Stimulated activated CD4-positive, alpha-beta T cell treated with anti-CD3 and anti-CD28 coated beads, TNF-alpha, amount 100 ng/mL, for 4 hours (primary cell): ENCODE results near the gene MYO3B.
"Not testable (repeated sequence)": the region's sequence is repeated elsewhere in the genome, so short reads cannot be mapped to it uniquely, and the experiment has no call there.

Experiments used
- DNase-seq, 3 experiments: peaks; one replicate each; pipeline ENCODE4 v3.0.0-alpha.2; 2020; ENCODE audit warnings: low read depth in 3 of 3

Gene MYO3B

GRCh38 chr2:170472498-170472897 lies 294.6 kb downstream of the MYO3B start:
- not testable (repeated sequence) for DNase-seq

DNA sequence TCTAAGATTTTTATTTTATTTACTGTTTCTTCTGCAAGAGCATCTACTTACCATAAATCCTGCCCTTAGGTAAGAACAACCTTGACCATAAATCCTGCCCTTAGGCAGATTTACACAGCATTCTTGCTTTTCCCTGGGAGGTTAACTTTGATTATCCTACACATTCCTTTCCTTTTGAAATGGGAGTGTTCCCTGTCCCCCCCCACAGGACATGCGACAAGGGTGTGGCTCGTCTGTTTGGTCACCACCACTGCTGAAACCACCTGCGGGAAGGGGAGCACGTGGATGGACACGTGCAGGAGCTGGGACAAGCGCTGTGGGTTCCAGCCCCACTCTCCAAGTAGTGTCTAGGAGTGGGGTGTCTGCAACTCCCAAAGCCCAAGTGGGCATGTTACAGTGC lies 297.9 kb downstream of the MYO3B start:
- DNase-seq, result no peak

DNA sequence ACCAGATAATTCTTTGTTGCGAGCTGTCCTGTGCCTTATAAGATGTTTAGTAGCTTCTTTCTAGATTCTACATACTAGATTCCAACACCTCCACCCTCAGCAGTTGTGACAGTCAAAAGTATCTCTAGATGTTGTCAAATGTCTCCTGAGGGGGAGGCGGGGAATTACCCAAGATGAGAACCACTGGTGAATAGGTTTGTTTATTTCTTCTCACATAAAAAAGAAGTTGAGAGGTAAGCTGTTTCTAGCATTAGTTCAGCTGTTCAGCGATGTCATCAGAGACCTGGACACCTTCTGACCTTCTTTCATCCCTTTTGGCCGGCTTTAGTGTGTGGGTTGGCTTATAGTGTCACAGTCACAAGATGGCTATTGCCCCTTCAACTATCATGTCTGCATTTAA lies 299.7 kb downstream of the MYO3B start:
- no peak for DNase-seq

DNA sequence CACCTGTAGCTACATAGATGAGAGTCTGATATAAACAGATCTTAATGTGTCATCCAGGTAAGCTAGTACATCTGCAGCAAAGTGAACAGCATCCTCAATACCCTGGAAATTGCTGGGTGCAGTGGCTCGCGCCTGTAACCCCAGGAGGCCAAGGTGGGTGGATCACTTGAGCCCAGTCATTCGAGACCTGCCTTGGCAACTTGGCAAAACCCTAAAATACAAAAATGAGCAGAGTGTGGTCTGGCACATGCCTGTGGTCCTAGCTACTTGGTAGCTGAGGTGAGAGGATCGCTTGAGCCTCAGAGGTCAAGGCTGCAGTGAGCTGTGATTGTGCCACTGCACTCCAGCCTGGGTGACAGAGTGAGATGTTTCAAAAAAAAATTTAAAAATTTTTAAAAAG lies 303.3 kb downstream of the MYO3B start:
- DNase-seq, result no peak

DNA sequence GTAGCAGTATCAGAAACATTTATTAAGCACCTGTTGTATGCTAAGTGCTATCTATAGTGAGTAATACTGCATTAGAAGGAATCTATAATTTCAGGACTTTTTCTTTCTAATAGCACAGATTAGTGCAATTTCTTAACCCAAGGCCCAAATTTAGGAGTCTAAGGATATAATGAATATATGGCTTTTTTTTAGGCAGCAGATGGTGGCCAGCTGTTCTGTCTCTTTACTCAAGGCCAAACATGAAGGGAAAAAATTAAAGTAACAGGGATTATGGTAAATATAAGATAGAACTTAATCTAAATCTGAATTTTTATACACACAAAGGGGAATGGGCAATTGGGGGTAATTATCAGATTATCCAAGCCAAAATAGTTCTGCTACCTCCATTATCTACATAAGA lies 306.6 kb downstream of the MYO3B start:
- no peak for DNase-seq

DNA sequence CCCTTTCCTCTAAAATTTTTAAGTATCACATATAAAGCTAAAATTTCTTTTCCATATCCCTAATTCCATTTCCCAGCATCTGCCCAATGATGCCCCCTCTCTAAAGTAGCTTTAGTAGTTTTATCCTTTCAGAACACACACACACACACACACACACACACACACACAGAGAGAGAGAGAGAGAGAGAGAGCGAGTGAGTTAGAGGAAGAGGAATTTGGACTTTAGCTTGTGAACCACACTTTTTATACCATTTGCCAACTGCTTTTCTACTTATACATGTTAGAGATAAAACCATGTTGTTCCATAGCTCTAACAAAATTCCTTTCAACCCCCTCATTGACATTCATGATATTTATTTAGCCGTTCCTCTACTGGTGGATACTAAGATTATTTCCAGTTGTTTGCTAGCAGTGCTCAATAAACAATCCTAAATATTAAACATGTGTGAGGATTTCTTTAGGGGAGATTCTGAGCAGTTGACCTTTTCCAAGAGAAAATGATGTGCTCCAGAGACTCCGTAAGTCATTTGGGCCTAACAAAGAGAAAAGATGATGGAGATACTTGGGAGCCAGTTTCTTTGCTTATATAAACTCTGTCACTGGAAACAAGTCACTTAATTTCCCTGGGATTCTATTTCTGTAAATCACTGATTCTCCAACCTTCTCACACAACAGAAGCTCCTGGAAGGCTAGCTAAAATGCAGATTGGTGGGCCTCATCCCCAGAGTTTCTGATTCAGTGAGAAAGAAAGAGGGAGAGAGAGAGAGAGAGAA lies 307.5 kb downstream of the MYO3B start:
- DNase-seq, result no peak

- DNase-seq, result no peak
Measured at GRCh38 chr2:170486730-170487129, 308.8 kb downstream of the MYO3B start.

DNA sequence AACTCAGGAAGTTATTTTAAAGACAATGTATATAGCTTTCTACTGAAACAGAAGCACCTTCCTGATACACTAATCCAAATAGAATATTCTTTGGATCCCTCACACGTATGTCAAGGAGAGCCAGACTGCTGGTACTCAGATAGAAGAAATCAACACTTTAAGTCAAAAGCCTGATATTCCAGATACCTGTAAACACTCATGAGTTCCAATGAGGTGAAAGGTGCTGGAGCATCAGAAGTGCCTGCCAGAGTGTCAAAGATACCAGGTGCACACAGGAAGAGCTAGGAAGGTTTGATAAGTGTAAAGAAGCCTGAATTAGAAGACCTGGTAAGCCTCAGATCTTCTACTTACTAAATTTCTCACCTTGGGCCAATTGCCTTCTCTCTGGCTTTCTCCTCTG lies 310.9 kb downstream of the MYO3B start:
- DNase-seq, result no peak

DNA sequence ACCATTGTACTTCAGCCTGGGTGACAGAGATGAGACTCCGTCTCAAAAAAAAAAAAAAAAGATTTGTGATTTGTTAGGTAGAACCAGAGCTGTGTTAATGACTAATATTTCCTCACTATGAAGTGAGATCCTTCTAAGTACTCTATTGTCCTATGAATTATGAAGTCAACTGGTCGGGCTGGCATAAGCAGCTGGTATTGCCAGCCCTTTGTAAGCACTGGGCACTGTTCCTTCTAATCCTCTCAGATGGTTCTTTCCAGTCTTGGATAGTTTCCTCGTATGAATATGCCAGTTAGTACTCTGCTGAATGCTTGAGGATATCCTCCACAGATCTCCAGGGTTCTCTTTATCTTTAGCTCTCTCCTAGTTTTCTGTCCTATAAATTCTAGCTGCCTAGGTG lies 314.1 kb downstream of the MYO3B start:
- DNase-seq, result no peak

DNA sequence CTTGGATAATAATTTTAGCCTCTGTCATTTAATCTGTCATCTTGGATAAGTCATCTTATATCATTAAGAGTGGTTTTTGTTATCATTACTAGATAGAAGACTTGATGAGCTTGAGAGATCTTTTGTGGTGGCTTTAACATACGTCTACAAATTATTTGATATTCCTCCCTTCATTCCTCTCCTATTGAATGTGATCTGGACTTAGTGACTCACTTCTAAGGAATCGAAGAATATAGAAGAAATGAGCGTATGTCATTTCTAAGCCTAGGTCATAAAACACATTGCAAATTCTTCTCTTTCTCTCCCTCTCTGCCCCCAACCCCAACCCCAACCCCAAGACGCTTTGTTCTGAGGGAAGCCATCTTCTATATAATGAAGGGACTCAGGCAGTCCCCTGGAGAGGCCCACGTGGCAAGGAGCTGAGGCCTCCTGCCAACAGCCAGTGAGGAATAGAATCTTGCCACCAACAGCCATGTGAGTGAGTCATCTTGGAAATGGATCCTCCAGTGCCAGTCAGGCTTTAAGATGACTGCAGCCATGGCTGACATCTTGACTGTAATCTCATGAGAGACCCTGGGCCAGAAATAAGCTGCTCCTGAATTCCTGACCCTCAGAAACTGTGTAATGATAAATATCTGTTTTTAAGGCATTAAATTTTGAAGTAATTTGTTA lies 315.6 kb downstream of the MYO3B start:
- DNase-seq, result no peak

DNA sequence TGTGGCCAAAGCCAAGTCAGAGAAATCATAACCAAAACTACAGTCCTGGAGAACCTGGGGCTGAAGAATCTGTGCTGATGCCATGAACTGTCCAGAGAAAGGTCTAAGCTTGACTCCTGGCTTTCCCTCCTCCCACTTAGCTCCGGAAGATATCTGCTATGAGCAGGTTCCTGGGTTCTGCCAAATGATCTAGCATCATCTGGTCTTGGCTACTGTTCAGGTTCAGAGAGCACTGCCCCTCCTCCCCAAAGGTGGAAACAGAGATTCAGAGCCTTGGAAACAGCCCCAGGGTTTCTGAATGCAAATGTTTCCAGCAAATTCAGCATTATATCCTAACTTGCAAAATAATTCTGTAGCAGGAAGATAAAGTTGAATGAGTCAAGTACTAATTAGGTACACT lies 317.9 kb downstream of the MYO3B start:
- DNase-seq, result no peak

DNA sequence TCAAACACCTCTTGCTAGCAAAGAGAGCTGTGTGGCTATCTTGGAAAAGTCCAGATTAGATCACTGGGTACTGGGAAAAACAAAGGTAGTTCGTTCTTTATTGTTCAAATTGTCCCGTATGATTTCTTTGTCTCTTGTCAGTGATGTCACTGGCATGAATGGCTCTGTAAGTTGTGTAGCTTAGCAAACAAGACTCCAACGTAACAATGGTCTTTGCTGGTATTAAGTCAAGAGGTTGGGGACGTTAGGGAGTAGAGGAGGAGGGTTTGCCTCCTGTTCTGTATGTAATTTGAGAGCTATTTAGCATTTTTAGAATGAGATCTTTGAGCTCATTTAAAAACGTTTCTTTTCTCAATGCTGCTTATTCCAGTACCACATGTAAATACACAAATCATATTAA lies 320.7 kb downstream of the MYO3B start:
- DNase-seq, result no peak

DNA sequence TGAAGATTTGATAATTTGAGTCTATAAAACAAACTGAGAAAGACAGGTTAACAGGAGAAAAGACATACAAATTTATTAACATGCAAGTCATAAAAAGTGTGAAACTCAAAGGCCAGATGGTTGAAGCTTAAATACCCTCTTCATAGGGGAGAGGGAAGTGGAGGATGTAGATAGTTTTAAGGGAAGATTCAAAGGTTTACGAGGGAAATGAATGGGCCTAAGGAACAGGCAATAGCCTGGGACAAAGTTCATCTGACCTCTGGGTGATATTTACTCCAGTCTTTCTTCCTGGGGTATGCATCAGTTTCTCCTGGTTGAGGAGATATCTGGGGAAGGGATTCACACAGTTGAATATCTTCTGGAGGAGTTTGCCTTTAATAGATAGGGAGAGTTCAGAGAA lies 322.2 kb downstream of the MYO3B start:
- no peak for DNase-seq

- DNase-seq, result no peak
Measured at GRCh38 chr2:170500770-170501169, 322.8 kb downstream of the MYO3B start.

DNA sequence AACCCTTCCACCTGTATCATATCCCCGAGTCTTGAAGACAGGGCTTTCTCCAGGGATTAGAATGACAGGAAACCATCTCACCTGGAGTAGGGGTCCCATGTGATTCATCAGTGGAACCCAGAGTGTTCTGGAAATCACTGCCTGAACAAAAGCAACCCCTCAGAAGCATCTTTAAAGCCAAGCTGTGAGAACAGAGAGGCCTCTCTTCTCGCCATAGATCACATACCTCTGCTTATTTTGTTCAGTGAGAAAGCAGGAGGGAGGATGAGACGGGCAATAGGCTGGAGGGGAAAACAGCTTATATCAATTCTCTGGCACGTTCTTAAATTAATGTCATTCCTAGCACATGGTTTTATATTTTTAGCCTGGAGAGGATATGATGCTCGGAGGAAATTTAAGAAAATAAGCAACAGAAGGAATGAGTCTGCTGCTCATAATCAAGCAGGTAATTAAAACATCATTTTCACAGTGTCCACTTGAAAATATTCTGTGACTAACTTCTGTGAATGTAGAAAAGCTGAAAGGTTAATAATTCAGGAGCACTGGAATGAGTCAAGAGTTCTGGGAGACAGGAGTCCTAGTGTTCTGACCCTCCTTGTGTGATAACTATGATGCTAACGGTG lies 323.6 kb downstream of the MYO3B start:
- DNase-seq, result no peak

- no peak for DNase-seq
Measured at GRCh38 chr2:170502361-170503130, 324.6 kb downstream of the MYO3B start.

DNA sequence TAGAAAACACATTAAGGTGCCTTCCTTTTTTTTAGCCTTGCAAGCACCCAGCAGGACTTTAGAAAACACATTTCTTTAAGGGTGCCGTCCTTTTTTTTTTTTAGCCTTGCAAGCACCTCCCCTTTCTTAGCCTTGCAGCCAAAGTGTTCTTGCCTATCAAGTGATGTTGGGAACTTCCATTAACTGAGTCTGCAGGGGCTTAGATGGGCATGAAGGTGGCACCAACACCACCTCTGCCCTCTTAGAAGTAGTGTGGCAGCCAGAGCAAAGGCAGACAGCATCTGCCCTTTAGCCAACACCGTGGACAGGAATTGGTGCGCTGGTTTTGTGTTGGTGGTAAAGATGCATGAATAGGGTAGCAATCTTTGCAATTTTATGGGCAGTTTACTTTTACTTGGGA lies 325.6 kb downstream of the MYO3B start:
- no peak for DNase-seq

- DNase-seq, result no peak
Measured at GRCh38 chr2:170503971-170504809, 326.2 kb downstream of the MYO3B start.

DNA sequence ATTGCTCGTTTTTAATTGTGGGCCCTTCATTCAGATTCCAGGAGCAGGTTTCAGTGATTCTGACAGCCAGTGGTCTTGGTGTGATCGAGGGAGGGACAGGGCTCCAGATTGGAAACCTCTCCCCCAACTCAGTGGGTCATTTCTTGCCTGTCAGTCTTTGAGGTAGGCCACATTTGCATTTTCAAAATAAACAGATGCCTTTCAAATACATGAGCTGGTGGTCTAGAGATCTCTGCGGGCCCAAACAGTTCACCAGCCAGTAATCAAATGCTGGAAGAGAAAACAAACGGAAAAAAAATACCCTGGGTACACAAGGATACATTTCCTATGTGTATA lies 326.8 kb downstream of the MYO3B start:
- DNase-seq, result no peak

GRCh38 chr2:170505631-170506275 lies 327.8 kb downstream of the MYO3B start:
- no peak for DNase-seq
